NT2/D1 (cell line): ENCODE data around the gene ADAMTS7.

ENCODE experiments used
- SUZ12 ChIP-seq: IDR thresholded peaks from 2 replicates; pipeline ENCODE4 v1.6.1; 2011; ENCODE audit not compliant: insufficient read length, insufficient read depth; ENCODE audit errors: extremely low read depth
- YY1 ChIP-seq: IDR thresholded peaks from 2 replicates; pipeline ENCODE4 v1.6.1; 2011; ENCODE audit not compliant: insufficient read length, insufficient read depth
- ZNF274 ChIP-seq: IDR thresholded peaks from 2 replicates; pipeline ENCODE4 v1.6.1; 2011; ENCODE audit warnings: mild to moderate bottlenecking, low read depth, low read length

DNA sequence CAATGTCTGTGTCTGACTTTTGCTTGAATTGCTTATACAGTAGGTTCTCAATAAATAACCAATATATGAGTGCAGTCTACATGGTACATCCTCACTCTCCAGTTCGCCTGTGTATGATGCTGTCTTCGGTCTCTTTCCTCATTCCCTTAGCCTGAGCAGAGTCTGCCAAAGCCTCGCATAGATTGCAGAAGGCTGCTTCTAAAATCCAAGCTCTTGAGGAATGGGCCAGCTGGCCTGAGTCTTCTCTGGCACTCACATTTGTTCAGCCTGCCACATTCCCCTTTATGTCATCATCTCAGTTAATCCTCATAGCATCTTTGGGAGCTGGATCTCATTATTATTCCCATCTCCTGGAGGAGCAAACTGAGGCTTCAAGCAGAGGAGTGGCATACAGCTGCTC, 27.2 kb upstream of the ADAMTS7 start:
- no peak for TF ChIP-seq ZNF274
- TF ChIP-seq YY1, result no peak
- no peak for TF ChIP-seq SUZ12
